Measurements from ENCODE around the gene WDR53. TPM values are rescaled to one million over a fixed set of nuclear protein-coding genes. Genes with fewer than 3 reads are reported as not detected.
"Not testable (repeated sequence)": the region's sequence is repeated elsewhere in the genome, so short reads cannot be mapped to it uniquely, and the experiment has no call there.

The WDR53 gene
- total RNA-seq, 1 donor from 2014 or later: 10.0 TPM

- TF ChIP-seq CTCF (IDR thresholded peaks at IDR 0.05; ENCODE audit: borderline replicate concordance): no peak
- H3K4me3 ChIP-seq: no peak overlapping the region
- no peak overlapping the region for H3K27ac ChIP-seq (replicated peaks)
- no peaks in the 10 kb centered on the region for H3K36me3 ChIP-seq
- peaks cover 4% of the 10 kb centered on the region for H3K4me1 ChIP-seq
- peaks cover 29% of the 10 kb centered on the region for H3K9me3 ChIP-seq (replicated peaks)
- DNase-seq: no peak
- H3K27me3 ChIP-seq (ENCODE audit: low read depth): no peaks in the 10 kb centered on the region
- intact Hi-C loops (cut with micrococcal nuclease): no loop called here
Measured at GRCh38 chr3:196523841-196524240, 44.5 kb downstream of the WDR53 start.

- H3K27ac ChIP-seq (replicated peaks); H3K4me3 ChIP-seq; intact Hi-C loops (cut with micrococcal nuclease); H3K36me3 ChIP-seq; H3K4me1 ChIP-seq; DNase-seq; H3K27me3 ChIP-seq (ENCODE audit: low read depth): not testable (repeated sequence)
- H3K9me3 ChIP-seq (replicated peaks): peaks cover 42% of the 10 kb centered on the region
Measured at GRCh38 chr3:196521291-196521690, 47.1 kb downstream of the WDR53 start.

GRCh38 chr3:196519718-196520082 lies 48.7 kb downstream of the WDR53 start:
- intact Hi-C loops (cut with micrococcal nuclease): loop anchor here (10.0 kb wide), 1 partner anchor 265 kb away; no protein-coding TSS in a partner anchor
- peaks cover 42% of the 10 kb centered on the region for H3K9me3 ChIP-seq (replicated peaks)

GRCh38 chr3:196518966-196519717 lies 49.2 kb downstream of the WDR53 start:
- intact Hi-C loops (cut with micrococcal nuclease): loop anchor here (10.0 kb wide), 1 partner anchor 264 kb away; no protein-coding TSS in a partner anchor
- no peaks in the 10 kb centered on the region for H3K27me3 ChIP-seq (ENCODE audit: low read depth)
- peak; percentile 73 for TF ChIP-seq CTCF (IDR thresholded peaks at IDR 0.05; ENCODE audit: borderline replicate concordance)
- no peak overlapping the region for H3K4me3 ChIP-seq
- peak overlapping the region; percentile 39 for H3K27ac ChIP-seq (replicated peaks)
- peaks cover 42% of the 10 kb centered on the region for H3K9me3 ChIP-seq (replicated peaks)
- DNase-seq: peak; percentile 49
- H3K4me1 ChIP-seq: peaks cover 11% of the 10 kb centered on the region
- H3K36me3 ChIP-seq: no peaks in the 10 kb centered on the region

More at GRCh38 chr3:196519718-196520082, 48.7 kb downstream of the WDR53 start:
- H3K27ac ChIP-seq (replicated peaks): no peak overlapping the region
- no peaks in the 10 kb centered on the region for H3K36me3 ChIP-seq
- no peak for TF ChIP-seq CTCF (IDR thresholded peaks at IDR 0.05; ENCODE audit: borderline replicate concordance)
- H3K27me3 ChIP-seq (ENCODE audit: low read depth): no peaks in the 10 kb centered on the region
- no peak for DNase-seq
- no peak overlapping the region for H3K4me3 ChIP-seq
- peaks cover 11% of the 10 kb centered on the region for H3K4me1 ChIP-seq

- no peak for TF ChIP-seq CTCF (IDR thresholded peaks at IDR 0.05; ENCODE audit: borderline replicate concordance)
- intact Hi-C loops (cut with micrococcal nuclease): loop anchor here (10.0 kb wide), 1 partner anchor 263 kb away; no protein-coding TSS in a partner anchor
- H3K4me1 ChIP-seq: peaks cover 11% of the 10 kb centered on the region
- H3K9me3 ChIP-seq (replicated peaks): peaks cover 42% of the 10 kb centered on the region
- H3K4me3 ChIP-seq: no peak overlapping the region
- H3K27ac ChIP-seq (replicated peaks): no peak overlapping the region
- H3K27me3 ChIP-seq (ENCODE audit: low read depth): no peaks in the 10 kb centered on the region
- DNase-seq: no peak
- H3K36me3 ChIP-seq: no peaks in the 10 kb centered on the region
Measured at GRCh38 chr3:196517919-196518318, 50.4 kb downstream of the WDR53 start.

- H3K4me3 ChIP-seq: no peak overlapping the region
- no peak overlapping the region for H3K27ac ChIP-seq (replicated peaks)
- H3K27me3 ChIP-seq (ENCODE audit: low read depth): no peaks in the 10 kb centered on the region
- H3K9me3 ChIP-seq (replicated peaks): peaks cover 42% of the 10 kb centered on the region
- no peak for TF ChIP-seq CTCF (IDR thresholded peaks at IDR 0.05; ENCODE audit: borderline replicate concordance)
- DNase-seq: no peak
- intact Hi-C loops (cut with micrococcal nuclease): loop anchor here (10.0 kb wide), 1 partner anchor 262 kb away; no protein-coding TSS in a partner anchor
- H3K4me1 ChIP-seq: peaks cover 11% of the 10 kb centered on the region
- no peaks in the 10 kb centered on the region for H3K36me3 ChIP-seq
Measured at GRCh38 chr3:196517162-196517800, 51.1 kb downstream of the WDR53 start.
